Colonic mucosa (tissue), 4 donors: ENCODE measurements around the gene HMMR. TPM values are rescaled to one million over a fixed set of nuclear protein-coding genes. Genes with fewer than 3 reads are reported as not detected.
"Not testable (repeated sequence)": the region's sequence is repeated elsewhere in the genome, so short reads cannot be mapped to it uniquely, and the experiment has no call there.

ENCODE experiments used
- DNase-seq: peaks from one replicate; pipeline ENCODE4 v3.0.0-alpha.2; 2020
- H3K27ac ChIP-seq: fragments of 200-600 bp; one replicate; pipeline ENCODE4 v1.8.0; 2021
- H3K27me3 ChIP-seq: fragments of 200-600 bp; one replicate; pipeline ENCODE4 v1.8.0; 2021
- H3K36me3 ChIP-seq: fragments of 200-600 bp; one replicate; pipeline ENCODE4 v1.8.0; 2021
- H3K4me1 ChIP-seq: fragments of 200-600 bp; one replicate; pipeline ENCODE4 v1.8.0; 2021; ENCODE audit warnings: mild to moderate bottlenecking
- H3K4me3 ChIP-seq: fragments of 200-600 bp; one replicate; pipeline ENCODE4 v1.8.0; 2021
- H3K9ac ChIP-seq, 2 donors: one replicate each; pipeline ENCODE4 v1.7.0; 2013; ENCODE audit warnings: control low read depth in 2 of 2, low read depth in 2 of 2, low read length in 2 of 2
- H3K9me3 ChIP-seq: fragments of 200-600 bp; one replicate; pipeline ENCODE4 v1.8.0; 2021
- CTCF ChIP-seq: fragments of 200-600 bp; IDR thresholded peaks from one replicate; pipeline ENCODE4 v1.8.0; 2022; ENCODE audit warnings: antibody characterized with exemption, mild to moderate bottlenecking
- intact Hi-C: fragments of 100-400 bp; cut with DNase I; formaldehyde crosslinking; loops from one replicate; pipeline ENCODE4 v1.14.1; 2022
- total RNA-seq, 2 donors: library from RNA; stranded (reverse); fragmentation: NEBNext Ultra II Directional in 1 of 2; extraction: Animal tissue kit (Norgen Biotek cat#: 25700) in 1 of 2; gene quantifications; one replicate each; pipeline ENCODE4 v1.2.1, GENCODE V29; 2021
- donor health status: healthy.
- donor health status: DM: no; HTN: no; CAD: no.
- donor health status: DM: no; HTN: no; CAD: no.

Gene HMMR
- total RNA-seq, 2 donors from 2014 or later = 10.6 to 44.5 TPM

- no peak for TF ChIP-seq CTCF
- intact Hi-C loops = no loop called here
- no peak for DNase-seq
- H3K9me3 ChIP-seq = no peaks in the 10 kb centered on the region
- H3K4me1 ChIP-seq = no peaks in the 10 kb centered on the region
- H3K4me3 ChIP-seq = no peak overlapping the region
- peaks cover 5% of the 10 kb centered on the region for H3K36me3 ChIP-seq
- H3K9ac ChIP-seq = no peak overlapping the region
- no peak overlapping the region for H3K27ac ChIP-seq
- H3K27me3 ChIP-seq = no peaks in the 10 kb centered on the region
Measured at GRCh38 chr5:163451489-163451888, 8.9 kb upstream of the HMMR start.

- no peaks in the 10 kb centered on the region for H3K4me1 ChIP-seq
- H3K4me3 ChIP-seq = no peak overlapping the region
- H3K9ac ChIP-seq = no peak overlapping the region
- DNase-seq = no peak
- H3K36me3 ChIP-seq = no peaks in the 10 kb centered on the region
- TF ChIP-seq CTCF = no peak
- H3K9me3 ChIP-seq = no peaks in the 10 kb centered on the region
- H3K27me3 ChIP-seq = no peaks in the 10 kb centered on the region
- H3K27ac ChIP-seq = no peak overlapping the region
- intact Hi-C loops = no loop called here
Measured at GRCh38 chr5:163453705-163454104, 6.7 kb upstream of the HMMR start.

- DNase-seq, H3K4me3 ChIP-seq, H3K4me1 ChIP-seq, H3K36me3 ChIP-seq, intact Hi-C loops, H3K9me3 ChIP-seq, H3K9ac ChIP-seq, H3K27ac ChIP-seq, H3K27me3 ChIP-seq: not testable (repeated sequence)
Measured at GRCh38 chr5:163455406-163455805, 5.0 kb upstream of the HMMR start.

- no peak overlapping the region for H3K4me3 ChIP-seq
- intact Hi-C loops = no loop called here
- no peaks in the 10 kb centered on the region for H3K27me3 ChIP-seq
- H3K4me1 ChIP-seq = peaks cover 4% of the 10 kb centered on the region
- no peak overlapping the region for H3K27ac ChIP-seq
- no peaks in the 10 kb centered on the region for H3K9me3 ChIP-seq
- no peak for TF ChIP-seq CTCF
- no peak for DNase-seq
- no peak overlapping the region for H3K9ac ChIP-seq
- no peaks in the 10 kb centered on the region for H3K36me3 ChIP-seq
Measured at GRCh38 chr5:163456029-163456589, 4.3 kb upstream of the HMMR start.

- Histone ChIP-seq H3K4me1 (peaks cover 5% of the 10 kb centered on the region), H3K27ac (no peak overlapping the region), H3K9me3 (no peaks in the 10 kb centered on the region), H3K9ac (no peak overlapping the region), H3K4me3 (no peak overlapping the region), H3K27me3 (no peaks in the 10 kb centered on the region), H3K36me3 (no peaks in the 10 kb centered on the region)
- DNase-seq = no peak
- intact Hi-C loops = no loop called here
- no peak for TF ChIP-seq CTCF
Measured at GRCh38 chr5:163456840-163457239, 3.6 kb upstream of the HMMR start.

GRCh38 chr5:163458778-163459385 lies 1.6 kb upstream of the HMMR start:
- DNase-seq = no peak

More at GRCh38 chr5:163458778-163459385, 1.6 kb upstream of the HMMR start:
- Histone ChIP-seq H3K9me3 (no peaks in the 10 kb centered on the region), H3K9ac (peak overlapping the region; percentile 90), H3K4me3 (peak overlapping the region; percentile 68), H3K27me3 (no peaks in the 10 kb centered on the region), H3K27ac (peak overlapping the region; percentile 80), H3K36me3 (no peaks in the 10 kb centered on the region), H3K4me1 (peaks cover 5% of the 10 kb centered on the region)
- intact Hi-C loops = no loop called here
- TF ChIP-seq CTCF = no peak
